SU-DHL-6 (cell line): ENCODE results near the gene POLR2A.

Experiments
- H2AFZ ChIP-seq: fragments of 200-600 bp; sonication (generic); 2 replicates; pipeline ENCODE4 v1.6.1; 2014; ENCODE audit warnings: low read depth, mild to moderate bottlenecking, moderate library complexity, mixed read lengths, antibody characterized with exemption, low read length; ENCODE audit not compliant: severe bottlenecking
- H3F3A ChIP-seq: fragments of 200-600 bp; shearing (Covaris generic); 2 replicates; pipeline ENCODE4 v1.6.0; 2016; ENCODE audit warnings: antibody characterized with exemption, mild to moderate bottlenecking; ENCODE audit not compliant: insufficient read depth
- H3K27ac ChIP-seq: fragments of 200-600 bp; sonication (generic); 2 replicates; pipeline ENCODE4 v1.5.1; 2016; ENCODE audit warnings: low read depth, mild to moderate bottlenecking, low read length, moderate library complexity, mixed read lengths
- H3K27me3 ChIP-seq: fragments of 200-600 bp; sonication (generic), shearing (Covaris generic); 2 replicates; pipeline ENCODE4 v1.6.0; 2014; ENCODE audit warnings: mild to moderate bottlenecking, low read length
- H3K36me3 ChIP-seq: fragments of 200-600 bp; sonication (generic); 2 replicates; pipeline ENCODE4 v1.6.1; 2014; ENCODE audit warnings: mild to moderate bottlenecking, low read length, mixed read lengths
- H3K4me2 ChIP-seq: fragments of 300-600, 200-600 bp; shearing (Covaris generic), sonication (generic); 2 replicates; pipeline ENCODE4 v1.6.0; 2014; ENCODE audit warnings: low read length, low read depth, mild to moderate bottlenecking; ENCODE audit not compliant: poor library complexity, severe bottlenecking
- H3K4me3 ChIP-seq: fragments of 200-600 bp; sonication (generic); 2 replicates; pipeline ENCODE4 v1.5.1; 2014; ENCODE audit warnings: antibody characterized with exemption, low read length, mild to moderate bottlenecking, mixed read lengths; ENCODE audit not compliant: insufficient read depth, poor library complexity, severe bottlenecking
- H3K79me2 ChIP-seq: fragments of 200-600 bp; sonication (generic); 2 replicates; pipeline ENCODE4 v1.6.1; 2014; ENCODE audit warnings: mild to moderate bottlenecking, low read length, moderate library complexity; ENCODE audit not compliant: insufficient read depth
- H3K9ac ChIP-seq: fragments of 200-600 bp; sonication (generic); 2 replicates; pipeline ENCODE4 v1.7.0; 2014; ENCODE audit warnings: mild to moderate bottlenecking, low read length
- H3K9me2 ChIP-seq: fragments of 200-600 bp; sonication (generic); replicated peaks from 2 replicates; pipeline ENCODE4 v1.6.1; 2014; ENCODE audit warnings: low read length; ENCODE audit not compliant: insufficient read depth
- H3K9me3 ChIP-seq: fragments of 200-600 bp; sonication (generic); 2 replicates; pipeline ENCODE4 v1.6.1; 2014; ENCODE audit warnings: low read length, mixed read lengths; ENCODE audit not compliant: insufficient read depth
- H4K20me1 ChIP-seq: fragments of 200-600 bp; sonication (generic); 2 replicates; pipeline ENCODE4 v1.6.1; 2014; ENCODE audit warnings: low read depth, mild to moderate bottlenecking, antibody characterized with exemption, low read length, moderate library complexity, mixed read lengths
- EZH2phosphoT487 ChIP-seq: fragments of 200-600 bp; sonication (generic), shearing (Covaris generic); conservative IDR thresholded peaks from 2 replicates; pipeline ENCODE4 v1.6.1; 2018; ENCODE audit warnings: mild to moderate bottlenecking, antibody characterized with exemption, low read length, moderate library complexity, mixed read lengths
- TF ChIP-seq, protein P1 (sequence below): fragments of 200-600 bp; sonication (generic); IDR thresholded peaks from one replicate; pipeline ENCODE4 v1.5.1; 2017; ENCODE audit warnings: antibody characterized with exemption, mild to moderate bottlenecking, low read length, moderate library complexity; ENCODE audit not compliant: insufficient read depth, poor library complexity, severe bottlenecking

The POLR2A gene

DNA sequence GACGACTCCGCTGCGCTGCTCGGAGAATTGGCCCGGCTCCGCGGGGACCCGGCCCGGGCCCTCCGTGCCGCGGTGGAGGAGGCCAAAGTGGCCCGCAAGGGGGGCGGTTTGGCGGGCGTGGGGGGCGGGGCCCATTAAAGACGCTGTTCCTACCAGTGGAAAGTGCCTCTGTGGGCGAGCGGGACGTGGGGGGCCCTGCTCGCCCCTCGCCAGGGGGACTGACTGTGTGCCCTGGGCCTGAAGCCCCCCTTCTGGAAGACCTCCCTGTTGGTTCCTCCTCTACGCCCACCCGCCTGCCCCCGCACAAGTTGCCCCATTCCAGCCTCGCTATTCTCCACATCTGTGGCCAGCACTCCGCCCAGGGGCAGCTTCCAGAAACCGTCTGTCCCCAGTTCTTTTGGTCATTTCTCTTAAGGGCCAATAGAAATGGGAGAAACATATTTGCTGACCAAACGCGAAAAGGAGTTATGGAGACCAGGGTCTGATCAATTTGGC lies 46.8 kb upstream of the POLR2A start:
- no peak overlapping the region for H3K4me2 ChIP-seq
- no peaks in the 10 kb centered on the region for H3K9me2 ChIP-seq
- H3K27ac ChIP-seq, result no peak overlapping the region
- no peak overlapping the region for H3K9ac ChIP-seq
- H3F3A ChIP-seq, result no peaks in the 10 kb centered on the region
- H4K20me1 ChIP-seq, result no peaks in the 10 kb centered on the region
- TF ChIP-seq, protein P1, sequence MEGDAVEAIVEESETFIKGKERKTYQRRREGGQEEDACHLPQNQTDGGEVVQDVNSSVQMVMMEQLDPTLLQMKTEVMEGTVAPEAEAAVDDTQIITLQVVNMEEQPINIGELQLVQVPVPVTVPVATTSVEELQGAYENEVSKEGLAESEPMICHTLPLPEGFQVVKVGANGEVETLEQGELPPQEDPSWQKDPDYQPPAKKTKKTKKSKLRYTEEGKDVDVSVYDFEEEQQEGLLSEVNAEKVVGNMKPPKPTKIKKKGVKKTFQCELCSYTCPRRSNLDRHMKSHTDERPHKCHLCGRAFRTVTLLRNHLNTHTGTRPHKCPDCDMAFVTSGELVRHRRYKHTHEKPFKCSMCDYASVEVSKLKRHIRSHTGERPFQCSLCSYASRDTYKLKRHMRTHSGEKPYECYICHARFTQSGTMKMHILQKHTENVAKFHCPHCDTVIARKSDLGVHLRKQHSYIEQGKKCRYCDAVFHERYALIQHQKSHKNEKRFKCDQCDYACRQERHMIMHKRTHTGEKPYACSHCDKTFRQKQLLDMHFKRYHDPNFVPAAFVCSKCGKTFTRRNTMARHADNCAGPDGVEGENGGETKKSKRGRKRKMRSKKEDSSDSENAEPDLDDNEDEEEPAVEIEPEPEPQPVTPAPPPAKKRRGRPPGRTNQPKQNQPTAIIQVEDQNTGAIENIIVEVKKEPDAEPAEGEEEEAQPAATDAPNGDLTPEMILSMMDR, result no peak
- TF ChIP-seq EZH2phosphoT487, result no peak
- no peak overlapping the region for H2AFZ ChIP-seq
- no peaks in the 10 kb centered on the region for H3K9me3 ChIP-seq
- no peak overlapping the region for H3K4me3 ChIP-seq
- no peaks in the 10 kb centered on the region for H3K36me3 ChIP-seq
- H3K79me2 ChIP-seq, result no peaks in the 10 kb centered on the region
- no peaks in the 10 kb centered on the region for H3K27me3 ChIP-seq

DNA sequence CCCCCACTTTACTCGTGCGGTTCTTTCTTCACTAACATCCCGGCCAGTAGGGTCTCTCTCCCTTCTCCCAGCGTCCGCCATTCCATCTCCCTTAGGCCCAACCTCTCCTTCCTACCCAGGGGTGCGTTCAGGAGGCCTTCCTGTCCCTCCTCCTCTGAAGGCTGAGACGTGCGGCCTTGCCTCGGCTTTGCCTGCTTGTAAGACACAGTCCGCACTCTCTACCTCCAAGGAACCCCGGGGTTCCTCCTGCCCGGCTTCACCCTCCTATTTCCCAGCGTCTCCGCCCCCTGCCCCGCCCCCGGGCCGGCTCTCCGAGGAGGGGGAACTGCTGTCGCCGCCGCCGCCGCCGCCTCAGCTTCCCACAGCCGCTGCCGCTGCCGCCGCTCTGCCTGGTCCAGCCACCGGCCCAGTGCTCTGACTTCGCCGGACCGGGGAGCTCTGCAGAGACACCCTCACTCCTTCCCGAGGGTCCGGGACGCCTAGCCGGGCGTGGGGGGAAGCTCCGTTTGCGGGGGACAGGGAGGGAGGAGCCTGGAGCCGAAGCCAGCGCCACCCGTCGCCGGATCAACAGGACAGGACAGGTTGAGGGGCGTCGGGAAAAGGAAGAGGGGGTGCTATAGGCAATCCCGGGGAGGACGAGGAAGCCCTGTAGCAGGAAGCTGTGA lies 46.1 kb upstream of the POLR2A start:
- H3K27me3 ChIP-seq, result no peaks in the 10 kb centered on the region
- H3K36me3 ChIP-seq, result no peaks in the 10 kb centered on the region
- H3K9me3 ChIP-seq, result no peaks in the 10 kb centered on the region
- H3K27ac ChIP-seq, result no peak overlapping the region
- TF ChIP-seq, protein P1, result no peak
- no peak for TF ChIP-seq EZH2phosphoT487
- no peak overlapping the region for H3K4me3 ChIP-seq
- H3K79me2 ChIP-seq, result no peaks in the 10 kb centered on the region
- no peak overlapping the region; the same call in 1 of the 2 replicates for H3K9ac ChIP-seq
- H3K4me2 ChIP-seq, result peak overlapping the region; percentile 14
- no peak overlapping the region for H2AFZ ChIP-seq
- H4K20me1 ChIP-seq, result no peaks in the 10 kb centered on the region
- H3F3A ChIP-seq, result no peaks in the 10 kb centered on the region
- no peaks in the 10 kb centered on the region for H3K9me2 ChIP-seq

DNA sequence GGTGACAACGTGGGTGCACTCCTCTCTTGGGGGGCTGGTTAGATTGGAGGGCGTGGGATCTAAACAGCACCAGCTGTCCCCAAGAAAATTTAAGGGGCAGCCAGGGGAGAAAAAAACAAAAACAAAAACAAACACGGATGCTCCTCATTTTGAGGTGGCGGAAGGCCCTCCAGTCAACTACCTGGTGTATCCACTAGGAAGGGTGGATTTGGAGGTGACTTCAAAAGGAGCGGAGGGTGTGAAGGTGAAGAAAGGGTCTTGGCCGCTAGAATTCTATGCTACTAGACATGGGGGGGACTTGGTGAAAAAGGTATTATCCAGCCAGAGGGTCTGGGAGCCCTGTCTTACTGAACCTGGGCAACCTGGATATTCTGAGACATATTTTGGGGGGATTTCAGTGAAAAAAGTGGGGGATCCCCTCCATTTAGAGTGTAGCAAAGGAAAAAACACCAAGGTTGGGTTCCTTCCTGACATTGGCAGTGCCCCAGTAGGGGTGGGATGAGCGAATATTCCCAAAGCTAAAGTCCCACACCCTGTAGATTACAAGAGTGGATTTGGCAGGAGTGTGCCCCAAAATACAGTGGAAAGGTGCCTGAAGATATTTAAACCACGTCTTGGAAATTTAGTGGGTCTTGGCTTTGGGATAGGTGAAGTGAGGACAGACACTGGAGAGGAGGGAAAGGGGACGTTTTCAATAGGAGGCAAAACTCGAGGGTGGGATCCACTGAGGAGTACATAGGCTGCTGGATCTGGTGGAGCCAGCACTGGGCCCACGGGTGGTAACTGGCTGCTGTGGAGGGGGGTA lies 45.3 kb upstream of the POLR2A start:
- H3K79me2 ChIP-seq, result no peaks in the 10 kb centered on the region
- H3K27me3 ChIP-seq, result no peaks in the 10 kb centered on the region
- no peak overlapping the region for H2AFZ ChIP-seq
- no peak overlapping the region for H3K4me3 ChIP-seq
- no peak overlapping the region for H3K9ac ChIP-seq
- TF ChIP-seq, protein P1, result no peak
- TF ChIP-seq EZH2phosphoT487, result no peak
- no peaks in the 10 kb centered on the region for H3K9me2 ChIP-seq
- H3K9me3 ChIP-seq, result no peaks in the 10 kb centered on the region
- H3K27ac ChIP-seq, result no peak overlapping the region
- no peaks in the 10 kb centered on the region for H3F3A ChIP-seq
- no peaks in the 10 kb centered on the region for H4K20me1 ChIP-seq
- H3K4me2 ChIP-seq, result no peak overlapping the region
- H3K36me3 ChIP-seq, result no peaks in the 10 kb centered on the region
